GM12874 (cell line): Measurements from ENCODE around the gene FAM89B.

Experiments used
- TF ChIP-seq, protein P1 (sequence below): IDR thresholded peaks from 2 replicates; pipeline ENCODE4 v1.5.1; 2011; ENCODE audit warnings: low read depth, mild to moderate bottlenecking, control low read depth, low read length, moderate library complexity; ENCODE audit not compliant: insufficient read depth

The FAM89B gene

DNA sequence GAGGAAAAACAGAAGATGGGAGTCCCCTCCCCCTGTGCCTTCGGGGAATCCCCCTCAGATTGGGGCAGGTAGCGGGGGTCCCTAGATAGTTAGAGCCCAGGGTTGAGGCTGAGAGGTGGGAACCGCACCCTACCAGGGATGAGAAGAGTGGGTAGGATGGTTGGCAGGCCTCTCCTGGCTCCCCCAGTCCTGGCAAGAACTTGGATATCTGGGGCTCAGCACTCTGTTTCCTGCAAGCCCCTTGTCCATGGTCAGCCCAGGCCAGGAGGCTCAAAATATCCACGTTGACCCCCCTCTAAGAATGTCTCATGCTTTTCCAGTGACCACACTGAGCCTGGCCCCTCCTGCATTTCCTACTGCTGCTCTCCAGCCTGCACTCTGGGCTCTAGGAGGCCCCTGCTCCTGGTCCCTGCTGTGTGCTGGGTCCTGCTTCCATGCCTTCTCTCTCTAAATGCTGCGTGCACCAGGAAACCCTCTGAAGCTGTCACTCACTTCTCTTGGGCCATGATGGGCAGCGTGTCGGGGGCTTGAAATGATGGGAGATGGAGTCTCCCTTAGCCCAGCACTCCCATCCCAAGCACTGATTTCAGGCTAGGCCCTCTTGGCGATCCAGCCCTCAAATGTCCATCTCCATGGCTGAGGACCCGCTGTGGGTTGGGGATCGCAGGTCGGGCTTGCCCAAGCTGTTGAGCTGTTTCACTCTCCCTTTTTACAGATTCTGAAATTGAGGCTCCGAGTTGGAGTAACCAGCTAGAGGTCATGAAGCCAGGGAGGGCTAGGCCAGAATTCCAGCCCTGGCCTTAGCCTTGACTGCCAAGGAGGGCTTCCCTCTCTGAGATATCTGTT is 39.6 kb downstream of the FAM89B start:
- TF ChIP-seq, protein P1, sequence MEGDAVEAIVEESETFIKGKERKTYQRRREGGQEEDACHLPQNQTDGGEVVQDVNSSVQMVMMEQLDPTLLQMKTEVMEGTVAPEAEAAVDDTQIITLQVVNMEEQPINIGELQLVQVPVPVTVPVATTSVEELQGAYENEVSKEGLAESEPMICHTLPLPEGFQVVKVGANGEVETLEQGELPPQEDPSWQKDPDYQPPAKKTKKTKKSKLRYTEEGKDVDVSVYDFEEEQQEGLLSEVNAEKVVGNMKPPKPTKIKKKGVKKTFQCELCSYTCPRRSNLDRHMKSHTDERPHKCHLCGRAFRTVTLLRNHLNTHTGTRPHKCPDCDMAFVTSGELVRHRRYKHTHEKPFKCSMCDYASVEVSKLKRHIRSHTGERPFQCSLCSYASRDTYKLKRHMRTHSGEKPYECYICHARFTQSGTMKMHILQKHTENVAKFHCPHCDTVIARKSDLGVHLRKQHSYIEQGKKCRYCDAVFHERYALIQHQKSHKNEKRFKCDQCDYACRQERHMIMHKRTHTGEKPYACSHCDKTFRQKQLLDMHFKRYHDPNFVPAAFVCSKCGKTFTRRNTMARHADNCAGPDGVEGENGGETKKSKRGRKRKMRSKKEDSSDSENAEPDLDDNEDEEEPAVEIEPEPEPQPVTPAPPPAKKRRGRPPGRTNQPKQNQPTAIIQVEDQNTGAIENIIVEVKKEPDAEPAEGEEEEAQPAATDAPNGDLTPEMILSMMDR, result no peak

DNA sequence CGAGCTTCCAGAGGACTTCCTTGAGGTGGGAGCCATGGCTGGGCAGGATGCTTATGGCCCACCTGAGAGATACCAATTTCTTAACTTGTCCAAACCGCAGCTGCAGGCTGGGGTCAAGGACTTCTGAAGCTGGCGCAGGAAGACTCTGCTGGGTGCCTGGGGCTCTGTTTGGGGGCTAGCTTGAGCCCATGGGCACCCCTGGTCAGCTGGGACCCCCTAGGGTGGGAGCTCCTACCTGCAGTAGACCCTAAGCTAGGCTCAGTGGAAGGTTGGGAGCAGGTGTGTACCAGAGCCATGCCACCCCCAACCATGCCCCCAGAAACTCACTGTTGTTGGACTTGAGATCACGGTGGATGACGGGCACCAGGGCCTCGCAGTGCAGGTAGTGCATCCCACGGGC is 40.4 kb downstream of the FAM89B start:
- TF ChIP-seq, protein P1, result no peak

- TF ChIP-seq, protein P1, result no peak
These were observed 41.0 kb downstream of the FAM89B start for GRCh38 chr11:65613091-65613928.

DNA sequence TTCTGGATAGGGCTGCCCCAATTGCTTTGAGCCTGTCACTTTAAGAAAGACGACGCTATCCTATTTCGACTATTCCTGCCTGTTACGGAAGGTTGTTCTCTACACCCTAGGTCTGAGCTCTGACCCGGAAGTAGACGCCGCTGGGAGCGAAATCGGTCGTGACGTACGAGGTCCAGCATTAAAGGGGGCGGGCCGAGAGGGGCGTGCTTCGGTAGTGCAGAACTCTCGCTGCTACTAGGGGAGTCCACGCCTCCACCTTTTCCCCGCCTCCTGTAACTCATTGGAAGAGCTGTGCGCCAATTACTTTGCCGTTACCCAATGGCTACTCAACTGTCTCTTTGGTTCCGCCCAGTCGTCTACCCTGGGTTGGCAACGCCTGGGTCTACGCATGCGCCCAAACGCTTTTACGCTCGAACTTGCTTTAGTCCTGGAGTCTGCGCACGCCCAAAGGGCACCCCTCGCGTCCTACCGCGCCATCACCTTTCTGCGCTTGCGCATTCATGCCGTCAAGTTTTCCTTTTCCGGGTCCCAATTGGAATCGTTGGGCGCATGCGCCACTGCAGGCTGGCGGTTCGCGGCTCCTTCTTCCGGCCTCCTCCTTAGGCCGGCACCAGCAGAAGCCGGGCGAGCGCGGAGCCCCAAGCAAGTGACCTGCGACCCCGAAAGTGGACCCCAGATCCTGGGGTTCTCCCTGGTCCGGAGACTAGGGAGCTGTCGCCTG is 43.1 kb downstream of the FAM89B start, which contains the start of gene PCNX3:
TSS of gene PCNX3 (plus strand) at position 548 of the 721 bp plus-strand sequence. CDS start 536 bp downstream, outside the sequence.
- TF ChIP-seq, protein P1, result no peak

- TF ChIP-seq, protein P1, result no peak
These were observed 43.7 kb downstream of the FAM89B start for GRCh38 chr11:65615950-65616574.

DNA sequence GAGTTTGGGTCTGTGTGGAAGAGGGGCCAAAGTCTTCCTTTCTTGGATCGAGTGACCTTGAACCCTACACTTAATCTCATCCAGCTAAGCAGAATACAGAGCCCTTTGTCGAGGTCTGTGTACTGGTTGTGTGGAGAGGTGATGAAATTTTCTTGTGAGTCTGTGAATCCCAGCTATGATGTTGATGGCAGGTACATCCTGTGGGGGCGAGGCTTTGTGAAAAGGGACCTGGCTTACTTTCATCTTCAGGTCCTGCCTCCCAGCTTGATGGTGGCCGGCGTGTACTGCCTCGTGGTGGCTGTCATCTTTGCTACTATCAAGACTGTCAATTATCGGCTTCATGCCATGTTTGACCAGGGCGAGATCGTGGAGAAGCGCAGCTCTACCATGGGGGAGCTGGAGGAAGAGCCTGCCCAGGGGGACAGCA is 44.2 kb downstream of the FAM89B start:
- TF ChIP-seq, protein P1, result no peak
